Measurements from ENCODE around the gene PPIC. TPM values are rescaled to one million over a fixed set of nuclear protein-coding genes. Genes with fewer than 3 reads are reported as not detected.

PPIC gene
- total and polyA plus RNA-seq, 2 experiments from 2014 or later: 116 to 244 TPM

DNA sequence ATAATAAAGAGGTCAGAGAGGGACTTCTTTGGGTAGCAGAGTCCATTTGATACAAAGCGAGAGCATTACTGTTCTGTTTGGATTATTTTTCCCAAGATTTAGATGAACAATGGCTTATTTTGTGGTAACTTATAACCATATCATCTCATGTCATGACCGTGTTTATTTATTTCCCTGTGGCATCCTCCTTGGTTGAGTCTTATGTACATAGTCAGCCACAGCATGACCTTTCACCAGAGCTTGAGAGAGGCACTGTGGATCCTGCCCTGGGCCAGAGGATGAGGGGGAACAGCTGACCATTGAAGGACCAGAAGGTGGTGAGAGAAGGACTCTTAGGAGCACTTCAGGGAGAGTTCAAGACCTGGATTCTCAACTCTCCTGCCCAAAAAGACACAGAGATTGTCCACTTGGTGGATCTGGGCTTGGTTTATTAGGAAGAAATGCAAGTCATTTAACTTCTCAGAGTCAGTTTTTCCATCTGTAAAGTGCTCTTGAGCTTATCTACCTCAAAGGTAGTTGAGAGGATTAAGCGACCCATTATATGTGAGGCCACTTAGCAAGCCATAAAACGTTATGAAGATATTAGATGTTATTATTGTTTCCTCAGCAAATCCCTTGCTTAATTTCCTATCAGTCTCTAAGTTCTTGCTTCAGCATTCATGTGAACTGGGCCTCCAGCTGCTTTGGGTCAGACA, 51.4 kb downstream of the PPIC start:
- Histone ChIP-seq H3K4me3 (no peak overlapping the region), H3K9me3 (ENCODE audit: low read depth) (no peaks in the 10 kb centered on the region), H3K9me2 (ENCODE audit: insufficient read depth) (no peaks in the 10 kb centered on the region), H3K79me2 (ENCODE audit: insufficient read depth) (no peaks in the 10 kb centered on the region), H2AFZ (no peak overlapping the region), H3K9ac (no peak overlapping the region), H3K4me1 (ENCODE audit: insufficient read depth) (no peaks in the 10 kb centered on the region), H3F3A (ENCODE audit: insufficient read depth) (no peaks in the 10 kb centered on the region), H3K27me3 (replicated peaks; ENCODE audit: insufficient read depth) (no peaks in the 10 kb centered on the region), H3K4me2 (ENCODE audit: unreplicated experiment) (no peak overlapping the region), H3K27ac (no peak overlapping the region), H3K36me3 (ENCODE audit: low read depth) (no peaks in the 10 kb centered on the region), H4K20me1 (ENCODE audit: insufficient read depth) (0 out of 2 replicates have a peak, but pooled peaks cover 4% of the 10 kb centered on the region)
- DNase-seq: no peak
- WGBS, 2 experiments (ENCODE audit: low coverage in 1 of 2, low lambda C conversion rate in 2 of 2, missing lambda C conversion rate in 2 of 2): 93 to 100% methylated on average over 4 of the region's 4 CpGs
- TF ChIP-seq EZH2phosphoT487 (IDR thresholded peaks at IDR 0.05; ENCODE audit: insufficient read depth, low read depth) (no peak), EZH2 (IDR thresholded peaks at IDR 0.05; ENCODE audit: insufficient read depth, poor library complexity, severe bottlenecking) (no peak)
- in situ Hi-C loops (cut with MboI): no loop called here

- Histone ChIP-seq H3K27ac (no peak overlapping the region), H3K27me3 (replicated peaks; ENCODE audit: insufficient read depth) (no peaks in the 10 kb centered on the region), H3K9ac (no peak overlapping the region), H4K20me1 (ENCODE audit: insufficient read depth) (0 out of 2 replicates have a peak, but pooled peaks cover 4% of the 10 kb centered on the region), H3F3A (ENCODE audit: insufficient read depth) (no peaks in the 10 kb centered on the region), H3K9me3 (ENCODE audit: low read depth) (no peaks in the 10 kb centered on the region), H3K4me1 (ENCODE audit: insufficient read depth) (no peaks in the 10 kb centered on the region), H3K9me2 (ENCODE audit: insufficient read depth) (no peaks in the 10 kb centered on the region), H3K4me2 (ENCODE audit: unreplicated experiment) (no peak overlapping the region), H3K79me2 (ENCODE audit: insufficient read depth) (peaks cover 5% of the 10 kb centered on the region; the same call in 1 of the 2 replicates), H3K4me3 (no peak overlapping the region), H3K36me3 (ENCODE audit: low read depth) (no peaks in the 10 kb centered on the region), H2AFZ (no peak overlapping the region)
- TF ChIP-seq EZH2 (IDR thresholded peaks at IDR 0.05; ENCODE audit: insufficient read depth, poor library complexity, severe bottlenecking): no peak
- no peak for TF ChIP-seq EZH2phosphoT487 (IDR thresholded peaks at IDR 0.05; ENCODE audit: insufficient read depth, low read depth)
- in situ Hi-C loops (cut with MboI): no loop called here
- DNase-seq: no peak
- 95 to 97% methylated on average over 3 of the region's 3 CpGs for WGBS, 2 experiments (ENCODE audit: low coverage in 1 of 2, low lambda C conversion rate in 2 of 2, missing lambda C conversion rate in 2 of 2)
These were observed 52.1 kb downstream of the PPIC start for GRCh38 chr5:122984425-122984824.

DNA sequence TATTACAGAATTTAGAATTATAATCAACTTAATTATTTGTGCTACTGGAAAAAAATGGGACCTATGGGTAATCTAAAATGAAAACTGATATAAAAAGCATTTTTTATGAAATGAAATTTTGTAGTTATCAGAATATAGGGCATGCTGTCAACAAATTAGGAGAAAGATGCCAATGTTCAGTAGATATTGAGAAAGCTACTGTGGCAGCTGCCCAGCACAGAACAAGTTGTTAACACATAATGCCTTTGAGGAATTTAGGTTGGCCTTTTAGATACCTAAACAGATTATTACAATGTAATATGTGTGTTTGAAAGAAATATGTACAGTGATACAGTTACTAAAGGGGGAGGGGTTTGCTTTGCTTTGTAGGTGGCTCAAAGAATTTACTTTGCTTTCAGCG, 54.1 kb downstream of the PPIC start:
- Histone ChIP-seq H3F3A (ENCODE audit: insufficient read depth) (no peaks in the 10 kb centered on the region), H2AFZ (no peak overlapping the region), H3K4me3 (no peak overlapping the region), H3K4me2 (ENCODE audit: unreplicated experiment) (no peak overlapping the region), H3K9ac (no peak overlapping the region), H3K4me1 (ENCODE audit: insufficient read depth) (no peaks in the 10 kb centered on the region), H3K36me3 (ENCODE audit: low read depth) (no peaks in the 10 kb centered on the region), H3K9me2 (ENCODE audit: insufficient read depth) (no peaks in the 10 kb centered on the region), H3K9me3 (ENCODE audit: low read depth) (no peaks in the 10 kb centered on the region), H3K79me2 (ENCODE audit: insufficient read depth) (peaks cover 5% of the 10 kb centered on the region; the same call in 1 of the 2 replicates), H4K20me1 (ENCODE audit: insufficient read depth) (0 out of 2 replicates have a peak, but pooled peaks cover 4% of the 10 kb centered on the region), H3K27ac (no peak overlapping the region), H3K27me3 (replicated peaks; ENCODE audit: insufficient read depth) (no peaks in the 10 kb centered on the region)
- 0 to 2% methylated on average over 1 of the region's 1 CpG for WGBS, 2 experiments (ENCODE audit: low coverage in 1 of 2, low lambda C conversion rate in 2 of 2, missing lambda C conversion rate in 2 of 2)
- no peak for DNase-seq
- in situ Hi-C loops (cut with MboI): no loop called here
- TF ChIP-seq EZH2 (IDR thresholded peaks at IDR 0.05; ENCODE audit: insufficient read depth, poor library complexity, severe bottlenecking) (no peak), EZH2phosphoT487 (IDR thresholded peaks at IDR 0.05; ENCODE audit: insufficient read depth, low read depth) (no peak)

GRCh38 chr5:122981846-122982245, 54.7 kb downstream of the PPIC start:
- 0 out of 2 replicates have a peak, but pooled peaks cover 4% of the 10 kb centered on the region for H4K20me1 ChIP-seq (ENCODE audit: insufficient read depth)
- H3K4me1 ChIP-seq (ENCODE audit: insufficient read depth): no peaks in the 10 kb centered on the region
- H3K36me3 ChIP-seq (ENCODE audit: low read depth): no peaks in the 10 kb centered on the region
- peaks cover 5% of the 10 kb centered on the region; the same call in 1 of the 2 replicates for H3K79me2 ChIP-seq (ENCODE audit: insufficient read depth)
- no peaks in the 10 kb centered on the region for H3F3A ChIP-seq (ENCODE audit: insufficient read depth)
- H3K9me3 ChIP-seq (ENCODE audit: low read depth): no peaks in the 10 kb centered on the region
- WGBS, 2 experiments (ENCODE audit: low coverage in 1 of 2, low lambda C conversion rate in 2 of 2, missing lambda C conversion rate in 2 of 2): 83 to 85% methylated on average over 2 of the region's 2 CpGs
- no peak overlapping the region for H3K4me2 ChIP-seq (ENCODE audit: unreplicated experiment)
- no peak for DNase-seq
- TF ChIP-seq EZH2phosphoT487 (IDR thresholded peaks at IDR 0.05; ENCODE audit: insufficient read depth, low read depth) (no peak), EZH2 (IDR thresholded peaks at IDR 0.05; ENCODE audit: insufficient read depth, poor library complexity, severe bottlenecking) (no peak)
- H3K9me2 ChIP-seq (ENCODE audit: insufficient read depth): no peaks in the 10 kb centered on the region
- no peak overlapping the region for H2AFZ ChIP-seq
- no peak overlapping the region for H3K9ac ChIP-seq
- H3K4me3 ChIP-seq: no peak overlapping the region
- no peak overlapping the region for H3K27ac ChIP-seq
- H3K27me3 ChIP-seq (replicated peaks; ENCODE audit: insufficient read depth): no peaks in the 10 kb centered on the region
- in situ Hi-C loops (cut with MboI): no loop called here

Data from GM23248 (cell line).